Rectal smooth muscle tissue (tissue), 1 donor: ENCODE results near the gene RCN1.

ENCODE experiments used
- H3K27ac ChIP-seq: one replicate; pipeline ENCODE4 v1.7.0; 2013; ENCODE audit warnings: low read depth, low read length, inconsistent platforms
- H3K27me3 ChIP-seq: one replicate; pipeline ENCODE4 v1.7.0; 2013; ENCODE audit warnings: low read length; ENCODE audit not compliant: control insufficient read depth, insufficient read depth
- H3K36me3 ChIP-seq: one replicate; pipeline ENCODE4 v1.7.0; 2013; ENCODE audit warnings: low read length; ENCODE audit not compliant: control insufficient read depth, insufficient read depth
- H3K4me1 ChIP-seq: one replicate; pipeline ENCODE4 v1.7.0; 2013; ENCODE audit warnings: low read length; ENCODE audit not compliant: control insufficient read depth, insufficient read depth
- H3K4me3 ChIP-seq: one replicate; pipeline ENCODE4 v1.7.0; 2013; ENCODE audit warnings: low read length
- H3K9ac ChIP-seq: one replicate; pipeline ENCODE4 v1.7.0; 2013; ENCODE audit warnings: low read length

RCN1 gene

DNA sequence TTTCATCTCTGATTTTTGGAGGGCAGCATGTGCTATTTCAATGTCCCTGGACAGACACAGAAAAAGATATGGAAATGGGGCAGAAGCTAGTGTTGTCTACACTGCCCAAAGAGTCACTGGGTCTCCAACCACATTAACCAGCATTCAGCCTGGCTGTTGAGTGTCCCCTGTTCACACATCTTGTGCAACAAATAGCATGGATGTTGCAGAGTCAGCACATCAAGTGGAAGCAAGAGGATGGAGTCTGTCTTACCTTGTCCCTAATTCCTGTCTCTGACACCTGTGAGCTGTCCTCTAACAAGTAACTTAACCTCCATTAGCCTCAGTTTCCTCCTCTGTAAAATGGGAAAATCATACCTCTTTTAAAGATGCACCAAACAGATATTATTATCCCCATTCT, 60.2 kb downstream of the RCN1 start:
- H3K4me1 ChIP-seq: no peaks in the 10 kb centered on the region
- no peak overlapping the region for H3K4me3 ChIP-seq
- H3K36me3 ChIP-seq: no peaks in the 10 kb centered on the region
- no peaks in the 10 kb centered on the region for H3K27me3 ChIP-seq
- no peak overlapping the region for H3K9ac ChIP-seq
- H3K27ac ChIP-seq: no peak overlapping the region

GRCh38 chr11:32152216-32152615, 61.3 kb downstream of the RCN1 start:
- Histone ChIP-seq H3K27me3 (no peaks in the 10 kb centered on the region), H3K36me3 (no peaks in the 10 kb centered on the region), H3K4me1 (no peaks in the 10 kb centered on the region), H3K9ac (no peak overlapping the region), H3K4me3 (no peak overlapping the region), H3K27ac (no peak overlapping the region)

- Histone ChIP-seq H3K4me3 (no peak overlapping the region), H3K4me1 (no peaks in the 10 kb centered on the region), H3K9ac (no peak overlapping the region), H3K36me3 (no peaks in the 10 kb centered on the region), H3K27me3 (no peaks in the 10 kb centered on the region), H3K27ac (no peak overlapping the region)
These were observed 61.9 kb downstream of the RCN1 start for GRCh38 chr11:32152821-32153220.

DNA sequence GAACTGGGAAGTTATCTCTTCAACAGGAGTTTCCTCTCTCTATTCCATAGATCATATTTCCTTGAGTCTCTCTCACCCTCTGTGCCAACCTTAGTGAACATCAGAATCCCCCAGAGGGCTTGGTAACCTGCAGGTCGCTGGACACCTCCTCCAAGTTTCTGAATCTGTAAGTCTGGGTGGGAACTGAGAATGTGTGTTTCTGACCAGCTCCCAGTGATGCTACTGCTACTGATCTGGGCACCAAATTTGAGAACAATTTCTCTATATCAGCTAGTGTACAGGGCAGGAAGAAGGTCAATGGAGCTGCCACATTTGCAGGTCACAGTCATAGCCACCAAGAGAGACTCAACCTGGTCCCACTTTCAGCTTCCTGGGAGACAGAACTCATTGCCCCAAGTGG, 62.9 kb downstream of the RCN1 start:
- H3K4me1 ChIP-seq: no peaks in the 10 kb centered on the region
- H3K36me3 ChIP-seq: no peaks in the 10 kb centered on the region
- no peak overlapping the region for H3K27ac ChIP-seq
- H3K4me3 ChIP-seq: no peak overlapping the region
- no peak overlapping the region for H3K9ac ChIP-seq
- no peaks in the 10 kb centered on the region for H3K27me3 ChIP-seq

DNA sequence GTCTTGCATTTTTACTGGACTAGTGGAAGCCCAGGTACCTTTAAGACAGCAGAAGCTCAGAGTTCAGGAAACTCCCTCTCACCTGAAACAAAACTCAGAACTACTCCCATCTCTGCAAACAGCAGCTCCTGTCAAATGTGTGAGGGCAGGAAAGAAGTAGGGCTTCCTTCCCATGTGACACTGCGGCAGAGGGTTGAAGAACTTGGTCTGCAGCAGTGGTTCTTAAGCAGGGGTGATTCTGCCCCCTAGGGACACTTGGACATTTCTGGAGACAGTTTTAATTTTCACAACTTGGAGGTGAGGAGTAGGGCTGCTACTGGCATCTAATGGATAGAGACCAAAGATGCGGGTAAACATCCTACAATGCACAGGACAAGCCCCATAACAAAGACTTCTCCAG, 63.4 kb downstream of the RCN1 start:
- H3K27me3 ChIP-seq: no peaks in the 10 kb centered on the region
- no peak overlapping the region for H3K27ac ChIP-seq
- no peaks in the 10 kb centered on the region for H3K4me1 ChIP-seq
- no peak overlapping the region for H3K4me3 ChIP-seq
- no peaks in the 10 kb centered on the region for H3K36me3 ChIP-seq
- H3K9ac ChIP-seq: no peak overlapping the region
